Measurements from ENCODE around the gene SLC17A2.
A peak's percentile ranks its signal among the peaks of the same experiment; 100 is the strongest.

Gene SLC17A2

GRCh38 chr6:25916789-25917490, 13.6 kb downstream of the SLC17A2 start:
- no peak for DNase-seq

DNA sequence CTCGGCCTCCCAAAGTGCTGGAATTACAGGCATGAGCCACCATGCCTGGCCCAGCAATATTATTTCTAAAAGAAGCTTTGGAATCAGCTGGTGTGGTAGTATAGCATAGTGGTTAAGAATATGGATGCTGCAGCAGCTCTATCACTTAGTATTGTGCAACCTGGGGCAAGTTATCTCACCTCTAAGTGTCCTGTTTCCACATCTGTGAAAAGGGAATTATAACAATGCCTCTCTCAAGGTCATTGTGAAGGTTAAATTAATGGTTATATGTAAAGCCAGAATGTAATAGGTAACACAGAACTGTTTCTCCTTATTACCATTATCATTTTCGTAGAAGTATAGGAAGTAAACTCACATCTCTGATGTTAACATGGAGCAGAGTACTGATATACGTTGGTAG, 14.2 kb downstream of the SLC17A2 start:
- DNase-seq: no peak

GRCh38 chr6:25913741-25914140, 16.8 kb downstream of the SLC17A2 start:
- no peak for DNase-seq

GRCh38 chr6:25911351-25911750, 19.1 kb downstream of the SLC17A2 start:
- DNase-seq: no peak

DNA sequence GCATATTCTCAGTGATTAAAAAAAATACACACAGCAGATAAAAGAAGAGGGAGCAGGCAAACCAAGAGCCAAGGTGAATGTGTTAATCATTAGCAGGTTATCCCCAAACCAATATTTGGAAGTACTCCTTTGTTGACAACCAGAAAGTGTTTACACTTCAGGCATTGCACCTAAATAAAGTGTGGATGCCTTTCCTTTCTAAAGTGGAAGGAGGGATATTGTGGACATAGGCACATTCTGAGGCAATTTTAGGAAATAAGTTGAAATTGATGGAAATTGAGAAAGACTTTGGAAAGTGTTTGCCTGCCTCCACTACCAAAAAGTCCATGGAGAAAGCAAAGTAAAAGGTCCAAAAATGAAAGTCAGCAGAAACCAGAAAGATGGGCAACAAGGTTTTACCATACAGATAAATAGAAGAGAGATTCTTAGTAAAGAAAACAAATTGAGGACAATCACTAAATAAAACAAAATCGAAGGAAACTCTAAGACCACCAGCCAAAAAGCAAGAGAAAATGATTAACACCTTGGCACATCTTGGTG, 22.9 kb downstream of the SLC17A2 start:
- DNase-seq: no peak

GRCh38 chr6:25903467-25904099, 26.9 kb downstream of the SLC17A2 start:
- DNase-seq: no peak

DNA sequence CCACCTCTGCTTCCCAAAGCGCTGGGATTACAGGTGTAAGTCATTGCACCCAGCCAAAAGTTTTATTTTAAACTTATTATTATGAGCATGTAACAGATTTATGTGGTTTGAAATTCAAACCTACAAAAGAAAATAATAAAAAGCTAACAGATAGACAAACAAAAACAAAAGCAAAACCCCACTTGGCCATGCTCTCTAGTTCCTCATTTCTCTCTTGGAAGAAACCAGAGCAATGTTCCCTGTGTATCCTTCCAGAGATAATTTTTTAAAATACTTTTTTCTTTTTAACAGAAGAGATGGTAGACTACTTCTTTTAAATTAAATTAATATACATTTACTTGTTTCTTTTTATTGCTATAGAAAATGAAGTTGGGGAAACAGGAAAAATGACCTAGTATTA, 28.4 kb downstream of the SLC17A2 start:
- DNase-seq: no peak

- DNase-seq: no peak
Measured at GRCh38 chr6:25900843-25901242, 29.6 kb downstream of the SLC17A2 start.

DNA sequence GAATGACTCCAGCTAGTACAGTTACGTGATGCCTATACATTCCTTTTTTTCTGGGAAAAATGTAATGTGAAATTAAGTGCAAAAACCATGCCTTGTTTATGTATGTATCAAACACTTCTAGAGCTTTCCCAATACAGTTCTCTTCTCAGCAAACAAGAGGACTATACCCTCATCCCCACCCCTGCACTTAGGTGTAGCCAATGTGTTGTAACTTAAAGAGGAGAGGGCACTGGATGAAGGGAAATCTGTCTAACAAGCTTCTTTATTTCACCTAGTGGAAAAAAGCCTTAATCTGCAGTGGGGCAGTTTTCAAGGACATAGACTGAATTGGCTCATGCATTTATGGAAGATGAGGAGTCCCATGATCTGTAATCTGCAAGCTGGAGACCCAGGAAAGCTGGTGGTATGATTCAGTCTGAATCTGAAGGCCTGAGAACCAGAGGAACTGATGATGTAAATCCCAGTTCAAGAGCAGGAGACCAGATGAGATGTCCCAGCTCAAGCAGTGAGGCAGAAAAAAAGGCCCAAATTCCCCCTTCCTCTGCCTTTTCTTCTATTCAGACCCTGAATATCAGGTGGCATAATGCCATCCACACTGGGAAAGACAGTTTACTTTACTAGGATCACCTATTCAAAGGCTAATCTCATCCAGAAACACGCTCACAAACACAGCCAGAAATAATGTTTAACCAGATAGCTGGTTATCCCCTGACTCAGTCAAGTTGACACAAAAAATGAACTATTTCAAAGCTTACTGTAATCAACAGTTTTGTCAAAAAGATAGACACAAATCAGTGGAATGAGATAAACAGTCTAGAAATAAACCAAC, 30.7 kb downstream of the SLC17A2 start:
- no peak for DNase-seq

DNA sequence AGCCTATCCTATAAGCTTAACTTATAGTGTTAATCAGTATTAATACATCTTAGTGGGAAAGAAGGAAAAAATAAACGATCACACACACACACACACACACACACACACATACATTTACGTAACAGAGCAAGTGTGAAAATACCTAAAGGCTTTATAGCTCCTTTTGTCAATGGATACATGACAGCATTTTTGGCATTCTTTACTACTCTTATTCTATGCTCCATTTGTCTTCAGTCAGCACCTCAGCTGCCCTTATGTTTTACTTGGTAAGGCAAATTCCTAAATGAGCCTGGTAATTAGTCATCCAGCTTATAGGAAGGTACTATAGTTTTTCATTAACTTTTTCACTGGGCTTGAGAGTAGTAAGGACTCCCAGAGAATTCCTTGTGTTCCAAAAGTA, 31.4 kb downstream of the SLC17A2 start:
- DNase-seq: no peak

GRCh38 chr6:25898289-25898977, 32.1 kb downstream of the SLC17A2 start:
- no peak for DNase-seq

- DNase-seq: no peak
Measured at GRCh38 chr6:25896252-25896651, 34.2 kb downstream of the SLC17A2 start.

GRCh38 chr6:25895771-25896170, 34.7 kb downstream of the SLC17A2 start:
- DNase-seq: no peak

DNA sequence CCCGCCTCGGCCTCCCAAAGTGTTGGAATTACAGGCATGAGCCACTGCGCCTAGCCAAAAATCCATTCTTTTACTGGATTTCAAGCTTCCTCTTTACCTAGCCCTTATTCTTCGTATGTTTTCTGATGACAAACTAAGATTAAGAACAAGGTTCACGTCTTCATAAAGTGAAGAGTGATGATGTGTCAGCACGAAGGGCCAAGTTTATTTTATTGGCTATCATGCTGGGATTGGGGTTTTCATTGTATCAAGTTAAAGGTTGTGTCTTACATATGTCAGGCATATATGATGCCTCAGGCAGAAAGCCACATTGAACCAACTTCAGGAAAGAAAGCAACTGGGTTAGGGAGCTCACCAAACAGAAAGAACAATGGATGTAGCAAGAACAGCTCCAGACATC, 36.7 kb downstream of the SLC17A2 start:
- DNase-seq: no peak

DNA sequence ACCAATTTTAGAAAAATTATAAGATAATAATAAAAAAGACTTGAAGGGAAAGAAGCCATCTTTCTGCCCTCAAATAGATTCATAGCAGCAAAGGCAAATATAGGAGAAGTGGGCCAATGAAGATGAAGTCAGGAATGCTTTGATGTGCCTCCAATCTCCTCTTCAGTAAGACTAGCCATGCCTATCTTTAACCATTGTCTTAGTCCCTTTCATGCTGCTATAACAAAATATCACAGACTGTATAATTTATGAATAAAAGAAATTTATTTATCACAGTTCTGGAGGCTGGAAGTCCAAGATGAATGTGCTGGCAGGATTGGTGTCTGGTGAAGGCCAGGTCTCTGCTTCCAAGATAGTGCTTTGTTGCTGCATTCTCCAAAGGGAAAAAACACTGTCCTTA, 37.6 kb downstream of the SLC17A2 start:
- no peak for DNase-seq

DNA sequence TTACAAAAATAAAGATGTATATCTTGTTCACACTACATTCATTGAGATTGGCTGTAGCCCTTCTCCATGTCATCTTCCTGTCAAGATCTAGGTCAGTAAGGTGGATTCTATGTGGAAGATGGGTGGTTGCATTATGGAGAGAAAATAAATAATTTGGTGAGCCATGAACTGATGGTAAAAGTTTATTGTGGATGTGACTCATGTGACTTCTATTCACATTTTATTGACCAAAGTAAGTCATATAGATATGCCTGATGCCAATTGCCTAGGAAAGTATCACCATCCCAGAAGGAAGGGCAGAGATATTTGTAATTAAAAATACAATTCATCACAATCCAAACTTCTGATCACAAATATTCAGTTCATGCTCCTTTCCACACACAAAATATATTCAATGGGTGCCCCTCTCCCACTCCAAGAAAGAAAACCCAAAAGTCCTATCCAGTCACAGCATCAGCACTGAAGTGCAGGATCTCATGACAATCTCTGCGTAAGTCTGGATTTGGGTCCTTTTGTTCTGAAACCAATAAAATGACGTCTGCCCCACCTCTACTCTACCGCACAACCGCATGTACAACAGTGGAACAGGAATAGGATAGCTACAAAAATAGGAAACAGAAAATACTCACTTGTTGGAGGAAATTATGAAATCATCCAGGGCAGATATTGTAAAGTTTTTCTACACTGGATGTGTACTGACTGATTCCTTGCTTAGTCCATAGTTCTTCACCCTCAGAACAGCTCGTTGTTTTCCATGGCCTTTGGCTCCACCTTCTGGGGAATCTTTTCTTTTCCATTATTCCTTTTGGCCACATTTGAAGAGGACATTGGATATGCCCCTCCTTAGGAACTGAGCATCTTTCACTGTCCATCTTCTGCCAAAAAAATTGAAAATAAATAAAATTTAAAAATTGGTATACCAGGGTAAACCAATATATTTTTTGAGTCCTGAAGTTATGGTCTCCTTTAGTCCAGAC, 40.3 kb downstream of the SLC17A2 start:
- DNase-seq: no peak

GRCh38 chr6:25888626-25889025, 41.9 kb downstream of the SLC17A2 start:
- DNase-seq: no peak

DNA sequence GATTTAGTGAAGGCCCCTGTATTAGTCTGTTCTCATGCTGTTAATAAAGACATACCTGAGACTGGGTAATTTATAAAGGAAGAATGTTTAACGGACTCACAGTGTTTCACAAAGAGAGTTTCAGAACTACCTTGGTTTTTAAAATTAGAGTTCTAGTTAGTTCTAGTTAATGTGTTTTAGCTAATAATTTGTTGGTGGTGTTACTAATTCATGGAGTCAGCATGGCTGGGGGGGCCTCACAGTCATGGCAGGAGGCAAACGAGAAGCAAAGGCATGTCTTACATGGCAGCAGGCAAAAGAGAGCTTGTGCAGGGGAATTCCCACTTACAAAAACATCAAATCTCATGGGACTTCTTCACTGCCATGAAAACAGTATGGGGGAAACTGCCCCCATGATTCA, 44.4 kb downstream of the SLC17A2 start:
- no peak for DNase-seq

GRCh38 chr6:25883991-25884390, 46.5 kb downstream of the SLC17A2 start:
- no peak for DNase-seq

GRCh38 chr6:25883536-25883935, 47.0 kb downstream of the SLC17A2 start:
- DNase-seq: no peak

DNA sequence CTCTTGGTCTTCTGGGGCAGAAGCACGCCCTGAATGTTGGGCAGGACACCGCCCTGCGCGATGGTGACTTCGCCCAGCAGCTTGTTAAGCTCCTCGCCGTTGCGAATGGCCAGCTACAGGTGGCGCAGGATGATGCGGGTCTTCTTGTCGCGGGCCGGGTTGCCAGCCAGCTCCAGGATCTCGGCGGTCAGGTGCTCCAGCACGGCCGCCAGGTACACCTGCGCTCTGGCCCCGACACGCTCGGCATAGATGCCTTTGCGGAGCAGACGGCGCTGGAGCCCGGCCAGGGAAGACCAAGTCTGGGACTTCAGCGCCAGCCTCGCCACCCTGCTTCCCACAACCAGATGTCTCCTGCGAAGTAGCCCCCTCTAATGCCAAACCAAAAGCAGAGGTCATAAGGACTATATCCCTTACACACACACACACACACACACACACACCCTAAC, 48.4 kb downstream of the SLC17A2 start:
- peak; percentile 64 for DNase-seq

DNA sequence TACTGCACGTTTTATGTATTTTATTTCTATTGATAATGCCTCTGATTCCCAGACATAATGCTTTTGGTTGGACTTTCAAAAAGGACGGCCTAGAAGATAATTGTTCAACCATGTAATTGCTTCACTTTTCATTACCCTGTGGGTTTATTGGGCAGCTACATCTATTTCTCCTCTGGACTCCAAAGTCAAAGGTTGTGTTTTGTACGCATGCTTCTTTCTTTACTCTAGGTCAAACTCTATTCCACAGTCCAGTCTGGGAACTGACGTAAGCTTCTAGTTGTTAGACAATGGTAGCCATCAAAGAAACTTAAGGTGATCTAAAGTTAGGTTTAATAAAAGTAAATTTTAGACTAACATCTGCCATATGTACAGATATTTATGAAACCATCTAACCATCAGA, 49.9 kb downstream of the SLC17A2 start:
- no peak for DNase-seq

All from CD4-positive, alpha-beta T cell treated with Interleukin-4 for 4 hours (primary cell).